GM12878 (cell line): ENCODE results near the gene LIN37. TPM values are rescaled to one million over a fixed set of nuclear protein-coding genes. Genes with fewer than 3 reads are reported as not detected.
A peak's percentile ranks its signal among the peaks of the same experiment; 100 is the strongest.

Source experiments
- BACH1 ChIP-seq: fragments of 450-650 bp; IDR thresholded peaks from 2 replicates; pipeline ENCODE4 v1.6.1; 2017; ENCODE audit warnings: mild to moderate bottlenecking, borderline replicate concordance
- CBX3 ChIP-seq: fragments of 200-600 bp; sonication (generic); IDR thresholded peaks from 2 replicates; pipeline ENCODE4 v1.6.1; 2016; ENCODE audit warnings: low read depth, borderline replicate concordance
- KLF5 ChIP-seq: fragments of 450-650 bp; IDR thresholded peaks from 2 replicates; pipeline ENCODE4 v1.6.1; 2014; ENCODE audit warnings: mild to moderate bottlenecking; ENCODE audit not compliant: partially characterized antibody
- MTA2 ChIP-seq: fragments of 450-650 bp; IDR thresholded peaks from 2 replicates; pipeline ENCODE4 v1.6.1; 2016; ENCODE audit warnings: low read depth, mild to moderate bottlenecking, moderate library complexity
- NR2C1 ChIP-seq: fragments of 450-650 bp; IDR thresholded peaks from 2 replicates; pipeline ENCODE4 v1.6.1; 2017; ENCODE audit warnings: antibody characterized with exemption, mild to moderate bottlenecking, moderate library complexity
- NR2F1 ChIP-seq: fragments of 450-650 bp; conservative IDR thresholded peaks from 2 replicates; pipeline ENCODE4 v1.6.1; 2017; ENCODE audit warnings: mild to moderate bottlenecking
- POLR2AphosphoS2 ChIP-seq: IDR thresholded peaks from 2 replicates; pipeline ENCODE4 v1.6.1; 2011; ENCODE audit warnings: low read depth, mild to moderate bottlenecking, low read length, improper control_type of control experiment, moderate library complexity
- RELA ChIP-seq: fragments of 450-650 bp; IDR thresholded peaks from 2 replicates; pipeline ENCODE4 v1.8.0; 2014; ENCODE audit warnings: borderline replicate concordance; ENCODE audit not compliant: partially characterized antibody
- SKIL ChIP-seq: fragments of 450-650 bp; IDR thresholded peaks from 2 replicates; pipeline ENCODE4 v1.6.1; 2017; ENCODE audit warnings: mild to moderate bottlenecking, low read depth, inconsistent platforms; ENCODE audit not compliant: poor library complexity, severe bottlenecking
- USF1 ChIP-seq: IDR thresholded peaks from 2 replicates; pipeline ENCODE4 v1.6.1; 2011; ENCODE audit warnings: borderline replicate concordance, low read depth, mild to moderate bottlenecking, moderate library complexity, mixed read lengths, low read length; ENCODE audit not compliant: insufficient read depth; ENCODE audit errors: extremely low read length
- ZNF687 ChIP-seq: fragments of 450-650 bp; IDR thresholded peaks from 2 replicates; pipeline ENCODE4 v1.6.1; 2017; ENCODE audit warnings: mild to moderate bottlenecking, moderate library complexity
- polyA plus RNA-seq, 11 experiments: library from polyadenylated mRNA; depleted of rRNA in 4 of 11; unstranded in 6 of 11; stranded (reverse) in 5 of 11; fragments of >200 nt; fragmentation: Nextera tagmentation in 4 of 11; fragmentation: Illumina TruSeq in 1 of 11; extraction: Ambion mirVana in 4 of 11; extraction: Trizol in 1 of 11; gene quantifications; 1 replicate in 1 of 11; 2 replicates in 10 of 11; pipeline versions ENCODE4 v1.2.1 to v1.2.3, GENCODE V29; 2011 to 2016; ENCODE audit warnings: inconsistent platforms in 2 of 11, missing spikeins in 2 of 11, low read depth in 1 of 11
- total RNA-seq, 4 experiments: library from RNA; depleted of rRNA in 3 of 4; stranded (reverse); fragments of >200 nt in 3 of 4; fragmentation: Illumina TruSeq in 1 of 4; extraction: Trizol in 1 of 4; gene quantifications; 2 replicates each; pipeline versions ENCODE4 v1.2.1 to v1.2.3, GENCODE V29; 2013 to 2021
- TF ChIP-seq, protein P1 (sequence below): IDR thresholded peaks from 2 replicates; pipeline ENCODE4 v1.6.1; 2012; ENCODE audit warnings: low read depth, low read length, improper control_type of control experiment
- TF ChIP-seq, protein P2 (sequence below): IDR thresholded peaks from 2 replicates; pipeline ENCODE4 v1.6.1; 2011; ENCODE audit warnings: low read depth, mild to moderate bottlenecking, low read length, moderate library complexity, borderline replicate concordance; ENCODE audit errors: extremely low read depth

Gene LIN37
- total and polyA plus RNA-seq, 10 of the 15 experiments (the other 5 are each of a cell fraction or from before 2014, with no cell fraction given) = 0.69 to 11.9 (median 7.6) TPM

- no peak for TF ChIP-seq CBX3
- peak; percentile 84 for TF ChIP-seq KLF5
- TF ChIP-seq MTA2 = no peak
- TF ChIP-seq NR2F1 = peak; percentile 65; the same call in 1 of the 2 replicates
- TF ChIP-seq, protein P1, sequence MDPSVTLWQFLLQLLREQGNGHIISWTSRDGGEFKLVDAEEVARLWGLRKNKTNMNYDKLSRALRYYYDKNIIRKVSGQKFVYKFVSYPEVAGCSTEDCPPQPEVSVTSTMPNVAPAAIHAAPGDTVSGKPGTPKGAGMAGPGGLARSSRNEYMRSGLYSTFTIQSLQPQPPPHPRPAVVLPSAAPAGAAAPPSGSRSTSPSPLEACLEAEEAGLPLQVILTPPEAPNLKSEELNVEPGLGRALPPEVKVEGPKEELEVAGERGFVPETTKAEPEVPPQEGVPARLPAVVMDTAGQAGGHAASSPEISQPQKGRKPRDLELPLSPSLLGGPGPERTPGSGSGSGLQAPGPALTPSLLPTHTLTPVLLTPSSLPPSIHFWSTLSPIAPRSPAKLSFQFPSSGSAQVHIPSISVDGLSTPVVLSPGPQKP = no peak
- TF ChIP-seq, protein P2, sequence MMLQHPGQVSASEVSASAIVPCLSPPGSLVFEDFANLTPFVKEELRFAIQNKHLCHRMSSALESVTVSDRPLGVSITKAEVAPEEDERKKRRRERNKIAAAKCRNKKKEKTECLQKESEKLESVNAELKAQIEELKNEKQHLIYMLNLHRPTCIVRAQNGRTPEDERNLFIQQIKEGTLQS = peak; percentile 24; the same call in 1 of the 2 replicates
- peak; percentile 86 for TF ChIP-seq POLR2AphosphoS2
- TF ChIP-seq USF1 = no peak
- TF ChIP-seq RELA = peak; percentile 45
- peak; percentile 72; the same call in 1 of the 2 replicates for TF ChIP-seq NR2C1
- peak; percentile 82 for TF ChIP-seq BACH1
- TF ChIP-seq SKIL = no peak
- peak; percentile 44 for TF ChIP-seq ZNF687
Measured at GRCh38 chr19:35717665-35718344, 30.6 kb upstream of the LIN37 start, which contains the start of gene KMT2B (continued).
